ENCODE data around the gene SLAMF8. TPM values are rescaled to one million over a fixed set of nuclear protein-coding genes. Genes with fewer than 3 reads are reported as not detected.
A peak's percentile ranks its signal among the peaks of the same experiment; 100 is the strongest.

SLAMF8 gene
- total RNA-seq, 2 donors from 2014 or later: 3.6 TPM; not detected in 1

DNA sequence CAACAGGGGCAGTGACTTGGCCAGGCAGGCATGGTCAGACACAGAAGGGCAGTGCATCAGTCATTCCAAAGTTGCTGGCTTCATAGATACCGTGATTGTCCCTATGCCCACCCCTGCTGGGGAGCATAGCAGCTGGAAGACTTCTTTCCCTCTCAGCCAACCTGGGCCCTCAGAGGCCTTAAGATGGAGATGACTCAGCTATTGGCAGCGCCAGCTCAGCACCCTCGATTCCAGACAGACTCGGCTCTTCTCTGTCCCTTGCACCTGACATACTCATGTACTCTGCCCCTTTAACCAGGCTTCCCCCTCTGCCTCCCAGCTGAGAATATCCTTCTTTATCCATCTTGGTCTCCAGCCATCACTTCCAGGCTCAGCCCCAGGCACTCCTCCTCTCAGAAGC, 16.8 kb downstream of the SLAMF8 start:
- DNase-seq (no peak), ATAC-seq (no peak)
- Histone ChIP-seq H3K27ac (no peak overlapping the region), H3K27me3 (no peaks in the 10 kb centered on the region), H3K4me3 (no peak overlapping the region), H3K4me1 (no peaks in the 10 kb centered on the region), H3K36me3 (replicated peaks in 1 of 2; ENCODE audit: insufficient read depth in 1 of 2, low read depth in 2 of 2) (no peaks in the 10 kb centered on the region), H3K9me3 (no peaks in the 10 kb centered on the region)
- TF ChIP-seq POLR2A (IDR thresholded peaks at IDR 0.05): no peak
- TF ChIP-seq, protein P1, sequence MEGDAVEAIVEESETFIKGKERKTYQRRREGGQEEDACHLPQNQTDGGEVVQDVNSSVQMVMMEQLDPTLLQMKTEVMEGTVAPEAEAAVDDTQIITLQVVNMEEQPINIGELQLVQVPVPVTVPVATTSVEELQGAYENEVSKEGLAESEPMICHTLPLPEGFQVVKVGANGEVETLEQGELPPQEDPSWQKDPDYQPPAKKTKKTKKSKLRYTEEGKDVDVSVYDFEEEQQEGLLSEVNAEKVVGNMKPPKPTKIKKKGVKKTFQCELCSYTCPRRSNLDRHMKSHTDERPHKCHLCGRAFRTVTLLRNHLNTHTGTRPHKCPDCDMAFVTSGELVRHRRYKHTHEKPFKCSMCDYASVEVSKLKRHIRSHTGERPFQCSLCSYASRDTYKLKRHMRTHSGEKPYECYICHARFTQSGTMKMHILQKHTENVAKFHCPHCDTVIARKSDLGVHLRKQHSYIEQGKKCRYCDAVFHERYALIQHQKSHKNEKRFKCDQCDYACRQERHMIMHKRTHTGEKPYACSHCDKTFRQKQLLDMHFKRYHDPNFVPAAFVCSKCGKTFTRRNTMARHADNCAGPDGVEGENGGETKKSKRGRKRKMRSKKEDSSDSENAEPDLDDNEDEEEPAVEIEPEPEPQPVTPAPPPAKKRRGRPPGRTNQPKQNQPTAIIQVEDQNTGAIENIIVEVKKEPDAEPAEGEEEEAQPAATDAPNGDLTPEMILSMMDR (IDR thresholded peaks at IDR 0.05): no peak
- intact Hi-C loops (cut with DNase I): no loop called here
- 81 to 86% methylated on average over 4 of the region's 4 CpGs for WGBS, 2 donors

DNA sequence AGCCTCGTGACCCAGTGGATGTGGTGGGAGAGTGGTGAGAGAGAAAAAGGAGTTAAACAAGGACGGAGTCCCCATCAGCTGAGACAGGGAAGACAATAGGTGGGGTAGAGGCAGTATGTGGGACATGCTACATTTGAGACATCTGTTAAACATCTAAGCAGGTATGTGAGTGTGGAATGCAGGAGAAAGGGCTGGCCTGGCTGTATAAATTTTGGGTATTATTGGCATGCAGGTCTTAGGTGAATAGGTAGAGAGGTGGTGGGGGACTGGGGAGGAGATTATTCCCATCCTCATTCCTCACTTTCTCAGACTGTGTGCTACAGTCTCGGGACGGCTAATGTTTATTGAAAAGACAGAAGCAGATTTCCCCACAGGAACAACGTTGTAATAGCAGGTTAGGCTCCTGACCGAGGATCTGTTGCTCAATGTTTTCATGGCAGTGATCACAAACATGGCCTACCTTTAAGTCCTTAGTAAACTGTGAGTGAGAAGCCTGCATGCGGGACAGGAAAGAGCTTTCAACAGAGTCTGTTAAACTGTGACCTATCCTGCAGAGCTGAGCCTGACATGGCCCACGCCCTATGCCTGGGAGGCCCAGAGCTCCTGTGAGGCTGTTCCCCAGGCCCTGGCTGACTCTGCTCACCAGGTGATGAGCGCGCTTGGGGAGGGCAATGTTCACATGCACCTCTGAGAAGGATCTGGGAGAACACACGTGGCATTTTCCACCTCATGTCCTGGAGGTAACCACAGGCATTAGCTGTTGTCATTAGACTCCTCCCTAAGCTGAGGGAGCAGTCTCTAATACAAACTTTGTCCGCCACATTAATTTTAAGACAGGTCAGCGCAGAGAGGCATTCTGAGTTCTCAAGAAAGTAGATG, 19.3 kb downstream of the SLAMF8 start:
- intact Hi-C loops (cut with DNase I): no loop called here
- Histone ChIP-seq H3K27me3 (no peaks in the 10 kb centered on the region), H3K4me1 (no peaks in the 10 kb centered on the region), H3K36me3 (replicated peaks in 1 of 2; ENCODE audit: insufficient read depth in 1 of 2, low read depth in 2 of 2) (no peaks in the 10 kb centered on the region), H3K27ac (no peak overlapping the region), H3K4me3 (no peak overlapping the region), H3K9me3 (no peaks in the 10 kb centered on the region)
- no peak for ATAC-seq
- peak in 2 of 4 donors; percentile 23 to 28 for DNase-seq
- WGBS, 2 donors: 75 to 83% methylated on average over 9 to 13 of the region's 13 CpGs
- TF ChIP-seq, protein P1 (IDR thresholded peaks at IDR 0.05): no peak
- no peak for TF ChIP-seq POLR2A (IDR thresholded peaks at IDR 0.05)

DNA sequence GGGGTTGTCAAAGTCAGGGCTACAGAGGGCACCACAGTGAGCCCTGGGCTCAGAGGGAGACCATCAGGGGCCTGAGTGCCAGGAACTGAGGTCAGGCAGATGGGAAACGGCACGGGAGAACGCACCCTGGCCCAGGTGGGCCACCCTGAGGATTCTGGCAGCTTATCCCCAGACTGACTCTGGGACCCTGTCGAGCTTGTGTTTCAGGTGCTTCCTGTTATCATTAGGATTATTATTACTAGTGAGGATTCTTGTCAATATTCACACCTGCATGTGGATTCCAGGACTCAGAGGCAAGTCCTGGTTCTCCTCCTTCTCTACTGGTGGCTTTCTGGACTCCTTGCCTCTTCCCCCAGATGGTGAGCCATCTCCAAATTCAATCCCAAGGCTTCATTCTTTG, 20.6 kb downstream of the SLAMF8 start:
- Histone ChIP-seq H3K4me3 (no peak overlapping the region), H3K9me3 (no peaks in the 10 kb centered on the region), H3K4me1 (no peaks in the 10 kb centered on the region), H3K27ac (no peak overlapping the region), H3K36me3 (replicated peaks in 1 of 2; ENCODE audit: insufficient read depth in 1 of 2, low read depth in 2 of 2) (no peaks in the 10 kb centered on the region), H3K27me3 (no peaks in the 10 kb centered on the region)
- intact Hi-C loops (cut with DNase I): no loop called here
- 42 to 62% methylated on average over 2 to 4 of the region's 4 CpGs for WGBS, 2 donors
- no peak for TF ChIP-seq POLR2A (IDR thresholded peaks at IDR 0.05)
- TF ChIP-seq, protein P1 (IDR thresholded peaks at IDR 0.05): no peak
- DNase-seq (no peak), ATAC-seq (no peak)

DNA sequence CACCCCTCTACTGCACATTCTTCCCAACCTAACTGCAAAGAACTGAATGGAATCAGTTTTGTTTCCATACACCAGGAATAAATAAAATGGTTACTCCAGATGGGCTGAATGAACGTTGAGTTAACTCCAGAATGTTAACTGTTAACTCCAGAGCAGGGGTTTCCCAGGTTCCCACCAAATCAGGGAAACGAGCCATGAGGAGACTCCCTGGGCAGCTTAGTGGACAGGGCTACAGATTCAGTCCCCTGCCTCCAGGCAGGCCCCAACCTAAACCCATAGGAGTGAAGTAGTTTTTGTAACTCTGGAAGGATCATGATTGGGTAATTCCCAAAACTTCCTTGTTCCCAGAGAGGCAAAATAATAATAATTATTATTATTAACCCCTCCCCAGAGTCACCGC, 21.7 kb downstream of the SLAMF8 start:
- no peak for TF ChIP-seq POLR2A (IDR thresholded peaks at IDR 0.05)
- TF ChIP-seq, protein P1 (IDR thresholded peaks at IDR 0.05): no peak
- Histone ChIP-seq H3K4me1 (peaks cover 5% of the 10 kb centered on the region), H3K36me3 (replicated peaks in 1 of 2; ENCODE audit: insufficient read depth in 1 of 2, low read depth in 2 of 2) (no peaks in the 10 kb centered on the region), H3K9me3 (no peaks in the 10 kb centered on the region), H3K27ac (no peak overlapping the region), H3K27me3 (no peaks in the 10 kb centered on the region), H3K4me3 (no peak overlapping the region)
- WGBS, 2 donors: 44 to 69% methylated on average over 3 of the region's 3 CpGs
- intact Hi-C loops (cut with DNase I): no loop called here
- ATAC-seq (no peak), DNase-seq (no peak)

Measured in body of pancreas (tissue), 4 donors.